Measurements from ENCODE around the gene BAG1.

- TF ChIP-seq CTCF (IDR thresholded peaks at IDR 0.05), result no peak
- TF ChIP-seq POLR2A (IDR thresholded peaks at IDR 0.05), result no peak
These were observed 23.7 kb upstream of the BAG1 start for GRCh38 chr9:33288235-33288634.

All from esophagus squamous epithelium (tissue), 4 donors.